Astrocyte of the hippocampus (primary cell): ENCODE results near the gene HOXA1.

Source experiments
- DNase-seq: peaks from one replicate; pipeline ENCODE4 v3.0.0; 2011; ENCODE audit warnings: low read depth, low spot score

The HOXA1 gene

GRCh38 chr7:27132214-27132613 is 36.4 kb upstream of the HOXA1 start:
- no peak for DNase-seq

- DNase-seq: no peak
These were observed 35.6 kb upstream of the HOXA1 start for GRCh38 chr7:27131390-27131819.

GRCh38 chr7:27130540-27131389 is 35.0 kb upstream of the HOXA1 start, which contains the start of gene HOXA4:
Gene HOXA4 (minus strand): TSS chr7:27130757. CDS start chr7:27130733, 24 bp downstream.
- DNase-seq: peak; percentile 52

GRCh38 chr7:27129729-27130539 is 34.1 kb upstream of the HOXA1 start:
- no peak for DNase-seq

- DNase-seq: no peak
These were observed 33.3 kb upstream of the HOXA1 start for GRCh38 chr7:27128776-27129728.

- DNase-seq: no peak
These were observed 32.2 kb upstream of the HOXA1 start for GRCh38 chr7:27128034-27128433.

GRCh38 chr7:27126596-27127327 is 31.0 kb upstream of the HOXA1 start:
- no peak for DNase-seq

- no peak for DNase-seq
These were observed 30.2 kb upstream of the HOXA1 start for GRCh38 chr7:27125986-27126394.

- DNase-seq: no peak
These were observed 29.3 kb upstream of the HOXA1 start for GRCh38 chr7:27124902-27125689.

GRCh38 chr7:27124096-27124901 is 28.5 kb upstream of the HOXA1 start:
- DNase-seq: peak; percentile 64

- DNase-seq: no peak
These were observed 27.8 kb upstream of the HOXA1 start for GRCh38 chr7:27123477-27124053.

- DNase-seq: no peak
These were observed 27.2 kb upstream of the HOXA1 start for GRCh38 chr7:27123007-27123476.

- no peak for DNase-seq
These were observed 26.5 kb upstream of the HOXA1 start for GRCh38 chr7:27122077-27122910.

- no peak for DNase-seq
These were observed 25.9 kb upstream of the HOXA1 start for GRCh38 chr7:27121684-27122076.

- no peak for DNase-seq
These were observed 23.7 kb upstream of the HOXA1 start for GRCh38 chr7:27119412-27119911.

GRCh38 chr7:27118580-27118979 is 22.8 kb upstream of the HOXA1 start:
- no peak for DNase-seq

GRCh38 chr7:27117887-27118491 is 22.2 kb upstream of the HOXA1 start:
- no peak for DNase-seq
